ENCODE data around the gene KIF20B. TPM values are rescaled to one million over a fixed set of nuclear protein-coding genes. Genes with fewer than 3 reads are reported as not detected.
A peak's percentile ranks its signal among the peaks of the same experiment; 100 is the strongest.

KIF20B gene
- total RNA-seq, 1 donor, result 4.7 TPM

GRCh38 chr10:89744026-89744425 lies 42.6 kb downstream of the KIF20B start:
- peaks cover 12% of the 10 kb centered on the region for H3K36me3 ChIP-seq (ENCODE audit: insufficient read depth, low read length)
- no peak overlapping the region for H3K27ac ChIP-seq (ENCODE audit: low read depth, low read length)
- no peaks in the 10 kb centered on the region for H3K9me3 ChIP-seq (ENCODE audit: low read depth, low read length)
- H3K79me2 ChIP-seq (ENCODE audit: insufficient read depth, low read length), result no peaks in the 10 kb centered on the region
- H3K27me3 ChIP-seq (ENCODE audit: insufficient read depth, low read length), result no peaks in the 10 kb centered on the region
- H3K4me2 ChIP-seq (ENCODE audit: insufficient read depth, low read length), result no peak overlapping the region
- H4K20me1 ChIP-seq (ENCODE audit: insufficient read depth, low read length), result no peaks in the 10 kb centered on the region
- H3K4me1 ChIP-seq (ENCODE audit: insufficient read depth, low read length), result no peaks in the 10 kb centered on the region
- peak; percentile 22 for DNase-seq (ENCODE audit: insufficient read length, low spot score, missing footprints)
- no peak overlapping the region for H3K4me3 ChIP-seq (ENCODE audit: insufficient read depth, low read length)
- peak overlapping the region; percentile 54 for H2AFZ ChIP-seq (ENCODE audit: low read length)
- no peak for TF ChIP-seq CTCF (IDR thresholded peaks at IDR 0.05; ENCODE audit: extremely low read depth, low read depth, low read length)

- H3K4me3 ChIP-seq (ENCODE audit: insufficient read depth, low read length), result no peak overlapping the region
- no peaks in the 10 kb centered on the region for H3K4me1 ChIP-seq (ENCODE audit: insufficient read depth, low read length)
- no peaks in the 10 kb centered on the region for H3K9me3 ChIP-seq (ENCODE audit: low read depth, low read length)
- peaks cover 12% of the 10 kb centered on the region for H3K36me3 ChIP-seq (ENCODE audit: insufficient read depth, low read length)
- no peak overlapping the region for H3K27ac ChIP-seq (ENCODE audit: low read depth, low read length)
- TF ChIP-seq CTCF (IDR thresholded peaks at IDR 0.05; ENCODE audit: extremely low read depth, low read depth, low read length), result no peak
- no peaks in the 10 kb centered on the region for H3K79me2 ChIP-seq (ENCODE audit: insufficient read depth, low read length)
- H2AFZ ChIP-seq (ENCODE audit: low read length), result no peak overlapping the region
- no peak for DNase-seq (ENCODE audit: insufficient read length, low spot score, missing footprints)
- H3K27me3 ChIP-seq (ENCODE audit: insufficient read depth, low read length), result no peaks in the 10 kb centered on the region
- H3K4me2 ChIP-seq (ENCODE audit: insufficient read depth, low read length), result no peak overlapping the region
- no peaks in the 10 kb centered on the region for H4K20me1 ChIP-seq (ENCODE audit: insufficient read depth, low read length)
Measured at GRCh38 chr10:89745903-89746302, 44.5 kb downstream of the KIF20B start.

- no peak for TF ChIP-seq CTCF (IDR thresholded peaks at IDR 0.05; ENCODE audit: extremely low read depth, low read depth, low read length)
- Histone ChIP-seq H3K79me2 (ENCODE audit: insufficient read depth, low read length) (no peaks in the 10 kb centered on the region), H3K36me3 (ENCODE audit: insufficient read depth, low read length) (peaks cover 12% of the 10 kb centered on the region), H3K27me3 (ENCODE audit: insufficient read depth, low read length) (no peaks in the 10 kb centered on the region), H2AFZ (ENCODE audit: low read length) (peak overlapping the region; percentile 76), H3K4me3 (ENCODE audit: insufficient read depth, low read length) (no peak overlapping the region), H3K9me3 (ENCODE audit: low read depth, low read length) (no peaks in the 10 kb centered on the region), H3K27ac (ENCODE audit: low read depth, low read length) (no peak overlapping the region), H4K20me1 (ENCODE audit: insufficient read depth, low read length) (no peaks in the 10 kb centered on the region), H3K4me1 (ENCODE audit: insufficient read depth, low read length) (no peaks in the 10 kb centered on the region), H3K4me2 (ENCODE audit: insufficient read depth, low read length) (no peak overlapping the region)
- no peak for DNase-seq (ENCODE audit: insufficient read length, low spot score, missing footprints)
Measured at GRCh38 chr10:89750441-89750840, 49.1 kb downstream of the KIF20B start.

GRCh38 chr10:89755374-89755773 lies 54.0 kb downstream of the KIF20B start:
- peak overlapping the region; percentile 17 for H2AFZ ChIP-seq (ENCODE audit: low read length)
- no peak overlapping the region for H3K4me2 ChIP-seq (ENCODE audit: insufficient read depth, low read length)
- H3K9me3 ChIP-seq (ENCODE audit: low read depth, low read length), result no peaks in the 10 kb centered on the region
- H3K27me3 ChIP-seq (ENCODE audit: insufficient read depth, low read length), result no peaks in the 10 kb centered on the region
- DNase-seq (ENCODE audit: insufficient read length, low spot score, missing footprints), result no peak
- H3K36me3 ChIP-seq (ENCODE audit: insufficient read depth, low read length), result peaks cover 3% of the 10 kb centered on the region
- H3K79me2 ChIP-seq (ENCODE audit: insufficient read depth, low read length), result no peaks in the 10 kb centered on the region
- H3K27ac ChIP-seq (ENCODE audit: low read depth, low read length), result no peak overlapping the region
- no peak overlapping the region for H3K4me3 ChIP-seq (ENCODE audit: insufficient read depth, low read length)
- no peak for TF ChIP-seq CTCF (IDR thresholded peaks at IDR 0.05; ENCODE audit: extremely low read depth, low read depth, low read length)
- H3K4me1 ChIP-seq (ENCODE audit: insufficient read depth, low read length), result no peaks in the 10 kb centered on the region
- H4K20me1 ChIP-seq (ENCODE audit: insufficient read depth, low read length), result no peaks in the 10 kb centered on the region
